ENCODE data around the gene PCP2. TPM values are rescaled to one million over a fixed set of nuclear protein-coding genes. Genes with fewer than 3 reads are reported as not detected.

Gene PCP2
- total RNA-seq, 1 experiment from 2014 or later: not detected

- no peak for ATAC-seq
- peaks cover 9% of the 10 kb centered on the region; the same call in 1 of the 2 replicates for H3K36me3 ChIP-seq (ENCODE audit: low read depth, low read length)
- H3F3A ChIP-seq (ENCODE audit: low read length, unreplicated experiment): no peaks in the 10 kb centered on the region
- H3K4me1 ChIP-seq (ENCODE audit: insufficient read depth, low read length): no peaks in the 10 kb centered on the region
- H4K20me1 ChIP-seq (ENCODE audit: low read length): no peaks in the 10 kb centered on the region
- no peaks in the 10 kb centered on the region for H3K9me2 ChIP-seq (replicated peaks; ENCODE audit: low read length)
- H3K79me2 ChIP-seq (ENCODE audit: low read length): no peaks in the 10 kb centered on the region
- no peak overlapping the region for H3K9ac ChIP-seq (ENCODE audit: low read length)
- intact Hi-C loops (cut with micrococcal nuclease): no loop called here
- ChIA-PET CTCF (no interaction called here), POLR2A (ENCODE audit: unreplicated experiment) (no interaction called here)
- TF ChIP-seq, protein P1, sequence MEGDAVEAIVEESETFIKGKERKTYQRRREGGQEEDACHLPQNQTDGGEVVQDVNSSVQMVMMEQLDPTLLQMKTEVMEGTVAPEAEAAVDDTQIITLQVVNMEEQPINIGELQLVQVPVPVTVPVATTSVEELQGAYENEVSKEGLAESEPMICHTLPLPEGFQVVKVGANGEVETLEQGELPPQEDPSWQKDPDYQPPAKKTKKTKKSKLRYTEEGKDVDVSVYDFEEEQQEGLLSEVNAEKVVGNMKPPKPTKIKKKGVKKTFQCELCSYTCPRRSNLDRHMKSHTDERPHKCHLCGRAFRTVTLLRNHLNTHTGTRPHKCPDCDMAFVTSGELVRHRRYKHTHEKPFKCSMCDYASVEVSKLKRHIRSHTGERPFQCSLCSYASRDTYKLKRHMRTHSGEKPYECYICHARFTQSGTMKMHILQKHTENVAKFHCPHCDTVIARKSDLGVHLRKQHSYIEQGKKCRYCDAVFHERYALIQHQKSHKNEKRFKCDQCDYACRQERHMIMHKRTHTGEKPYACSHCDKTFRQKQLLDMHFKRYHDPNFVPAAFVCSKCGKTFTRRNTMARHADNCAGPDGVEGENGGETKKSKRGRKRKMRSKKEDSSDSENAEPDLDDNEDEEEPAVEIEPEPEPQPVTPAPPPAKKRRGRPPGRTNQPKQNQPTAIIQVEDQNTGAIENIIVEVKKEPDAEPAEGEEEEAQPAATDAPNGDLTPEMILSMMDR (conservative IDR thresholded peaks at IDR 0.05; ENCODE audit: low read depth, low read length): no peak
- TF ChIP-seq EZH2phosphoT487 (IDR thresholded peaks at IDR 0.05; ENCODE audit: borderline replicate concordance, low read length) (no peak), EZH2 (IDR thresholded peaks at IDR 0.05; ENCODE audit: low read length, unreplicated experiment) (no peak)
- H3K4me3 ChIP-seq (ENCODE audit: low read length): no peak overlapping the region
- no peaks in the 10 kb centered on the region for H3K27me3 ChIP-seq (ENCODE audit: low read length)
- no peak overlapping the region for H3K27ac ChIP-seq (ENCODE audit: low read length)
- DNase-seq: no peak
- BruUV-seq (replicated peaks): TSS peak; percentile 37
- no peak overlapping the region for H2AFZ ChIP-seq (ENCODE audit: low read length)
- H3K4me2 ChIP-seq (ENCODE audit: low read length): no peak overlapping the region
- no peaks in the 10 kb centered on the region for H3K9me3 ChIP-seq (ENCODE audit: low read length)
Observed at GRCh38 chr19:7612282-7613274, 20.9 kb downstream of the PCP2 start.

DNA sequence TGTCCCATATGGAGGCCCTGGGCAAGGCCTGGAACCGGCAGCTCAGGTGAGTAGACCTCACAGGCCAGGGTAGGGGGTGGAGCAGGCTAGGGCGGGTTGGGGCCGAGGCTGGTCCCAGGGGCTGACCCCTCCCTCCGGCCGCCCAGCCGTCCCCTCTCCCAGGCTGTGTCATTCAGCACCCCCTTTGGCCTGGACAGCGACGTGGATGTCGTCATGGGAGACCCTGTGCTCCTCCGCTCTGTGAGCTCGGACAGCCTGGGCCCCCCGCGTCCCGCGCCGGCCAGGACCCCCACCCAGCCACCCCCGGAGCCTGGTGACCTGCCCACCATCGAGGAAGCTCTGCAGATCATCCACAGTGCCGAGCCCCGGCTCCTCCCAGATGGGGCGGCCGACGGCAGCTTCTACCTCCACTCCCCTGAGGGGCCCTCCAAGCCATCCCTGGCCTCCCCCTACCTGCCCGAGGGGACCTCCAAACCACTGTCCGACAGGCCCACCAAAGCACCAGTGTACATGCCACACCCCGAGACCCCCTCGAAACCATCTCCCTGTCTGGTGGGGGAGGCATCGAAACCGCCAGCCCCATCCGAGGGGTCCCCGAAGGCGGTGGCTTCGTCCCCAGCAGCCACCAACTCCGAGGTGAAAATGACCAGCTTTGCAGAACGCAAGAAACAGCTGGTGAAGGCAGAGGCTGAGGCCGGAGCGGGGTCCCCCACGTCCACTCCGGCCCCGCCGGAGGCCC lies 21.8 kb downstream of the PCP2 start:
- H3K9me2 ChIP-seq (replicated peaks; ENCODE audit: low read length): no peaks in the 10 kb centered on the region
- no peak overlapping the region for H2AFZ ChIP-seq (ENCODE audit: low read length)
- H3K9ac ChIP-seq (ENCODE audit: low read length): no peak overlapping the region
- BruUV-seq (replicated peaks): no TSS peak
- H3K27me3 ChIP-seq (ENCODE audit: low read length): no peaks in the 10 kb centered on the region
- peaks cover 4% of the 10 kb centered on the region; the same call in 1 of the 2 replicates for H3K36me3 ChIP-seq (ENCODE audit: low read depth, low read length)
- H3K4me2 ChIP-seq (ENCODE audit: low read length): no peak overlapping the region
- ChIA-PET CTCF (no interaction called here), POLR2A (ENCODE audit: unreplicated experiment) (no interaction called here)
- DNase-seq (no peak), ATAC-seq (no peak)
- H3K9me3 ChIP-seq (ENCODE audit: low read length): no peaks in the 10 kb centered on the region
- H3K4me1 ChIP-seq (ENCODE audit: insufficient read depth, low read length): no peaks in the 10 kb centered on the region
- intact Hi-C loops (cut with micrococcal nuclease): no loop called here
- no peaks in the 10 kb centered on the region for H3K79me2 ChIP-seq (ENCODE audit: low read length)
- no peak overlapping the region for H3K4me3 ChIP-seq (ENCODE audit: low read length)
- no peaks in the 10 kb centered on the region for H3F3A ChIP-seq (ENCODE audit: low read length, unreplicated experiment)
- H3K27ac ChIP-seq (ENCODE audit: low read length): no peak overlapping the region
- TF ChIP-seq EZH2phosphoT487 (IDR thresholded peaks at IDR 0.05; ENCODE audit: borderline replicate concordance, low read length) (no peak), EZH2 (IDR thresholded peaks at IDR 0.05; ENCODE audit: low read length, unreplicated experiment) (no peak)
- TF ChIP-seq, protein P1 (conservative IDR thresholded peaks at IDR 0.05; ENCODE audit: low read depth, low read length): no peak
- no peaks in the 10 kb centered on the region for H4K20me1 ChIP-seq (ENCODE audit: low read length)
